K562 treated with DMSO at 1 percent for 12 hours (cell line): Measurements from ENCODE around the gene SUSD6. TPM values are rescaled to one million over a fixed set of nuclear protein-coding genes. Genes with fewer than 3 reads are reported as not detected.

Experiments
- total RNA-seq: library from RNA; unstranded; fragments of 300-600 nt; gene quantifications from 2 replicates; pipeline ENCODE4 v1.2.3, GENCODE V29; 2022; ENCODE audit not compliant: insufficient read depth

SUSD6 gene, protein sequence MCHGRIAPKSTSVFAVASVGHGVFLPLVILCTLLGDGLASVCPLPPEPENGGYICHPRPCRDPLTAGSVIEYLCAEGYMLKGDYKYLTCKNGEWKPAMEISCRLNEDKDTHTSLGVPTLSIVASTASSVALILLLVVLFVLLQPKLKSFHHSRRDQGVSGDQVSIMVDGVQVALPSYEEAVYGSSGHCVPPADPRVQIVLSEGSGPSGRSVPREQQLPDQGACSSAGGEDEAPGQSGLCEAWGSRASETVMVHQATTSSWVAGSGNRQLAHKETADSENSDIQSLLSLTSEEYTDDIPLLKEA
- total RNA-seq = 3.3 and 9.6 TPM in 2 replicates

DNA sequence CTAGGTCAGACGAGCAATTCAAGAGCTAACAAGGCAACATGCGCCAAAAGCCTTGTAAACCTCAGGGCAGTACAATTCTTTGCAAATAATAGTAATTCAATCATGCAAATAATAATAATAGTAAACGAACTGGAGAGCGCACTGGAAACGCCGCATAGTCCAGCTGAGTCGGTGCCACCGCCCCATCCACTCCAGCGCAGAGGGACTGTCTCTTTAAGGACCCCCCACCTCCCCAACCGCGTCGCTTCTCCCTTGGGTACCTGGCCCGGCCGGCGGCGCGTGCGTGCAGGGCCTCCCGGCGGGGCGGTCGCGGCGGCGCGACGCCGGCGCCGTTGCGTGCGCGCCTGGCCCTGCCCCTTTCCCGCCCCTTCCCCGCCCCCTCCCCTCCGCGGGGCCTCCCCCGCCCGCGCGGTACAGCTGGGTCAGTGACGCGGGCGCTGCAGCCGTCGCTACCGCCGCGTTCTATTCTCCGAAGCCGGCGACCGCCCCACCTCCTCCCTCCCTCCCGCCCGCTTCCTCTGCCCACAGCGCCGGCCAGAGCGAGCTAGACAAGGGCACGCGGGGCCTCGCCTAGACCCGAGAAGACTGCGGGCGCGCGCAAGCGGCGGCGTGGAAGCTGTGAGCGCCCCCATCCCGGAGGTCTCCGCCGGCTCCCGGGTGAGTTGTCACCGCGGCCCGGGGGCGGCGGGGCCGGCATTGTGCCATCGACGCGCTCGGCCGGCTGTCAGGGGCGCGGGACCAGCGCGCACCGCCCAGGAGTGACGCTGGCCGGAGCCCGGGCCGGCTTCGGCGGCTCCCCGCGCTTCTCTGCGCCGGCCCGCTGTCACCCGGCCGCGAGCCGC lies at the start of gene SUSD6:
SUSD6 (plus strand) TSS at position 425 of the 842 bp plus-strand sequence. CDS start 46,997 bp downstream, outside the sequence.

DNA sequence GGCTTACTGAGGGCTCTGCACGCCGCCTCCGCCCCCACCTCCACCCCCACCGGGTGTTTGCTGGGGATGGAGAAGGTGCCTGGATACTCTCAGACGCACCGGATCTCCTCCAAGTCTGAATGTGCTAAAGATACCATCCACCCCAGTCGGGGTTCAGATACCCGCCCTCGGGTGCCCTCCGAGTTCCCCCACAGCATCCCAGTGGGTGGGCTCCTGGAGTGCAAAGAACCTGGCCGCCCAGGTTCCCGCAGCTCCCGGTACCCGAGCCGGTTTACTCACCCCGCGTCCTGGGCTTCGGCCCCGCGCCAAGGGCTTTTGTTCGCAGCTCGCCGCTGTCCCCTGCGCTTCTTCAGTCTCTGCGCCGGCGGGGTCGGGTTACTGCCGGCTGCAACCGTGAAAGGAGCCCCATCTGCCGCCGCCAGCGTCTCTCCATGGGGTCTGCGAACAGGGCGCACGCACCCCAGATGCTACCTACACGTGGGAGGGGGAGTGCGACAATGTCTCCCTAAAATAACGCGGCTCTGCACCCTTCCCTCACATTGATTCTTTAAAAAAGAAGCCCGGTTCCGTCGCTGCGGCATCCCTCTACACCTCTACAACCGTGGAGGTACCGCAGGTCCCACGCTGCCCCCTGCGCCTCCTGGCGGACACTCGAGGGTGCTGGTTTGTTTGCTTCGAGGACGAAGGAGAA lies 37.0 kb upstream of the SUSD6 start, which contains the start of gene CCDC177:
CCDC177 (minus strand) TSS at position 609 of the 691 bp plus-strand sequence. CDS start 1,249 bp downstream, outside the sequence.

Other genes with a start within 250 kb of the SUSD6 start
- gene ERH, start 213.3 kb upstream of the SUSD6 start, total RNA-seq = 94.0 and 119 TPM in 2 replicates
- 14.4 and 30.1 TPM in 2 replicates for gene SLC39A9, start 212.9 kb upstream of the SUSD6 start, total RNA-seq
- not detected in 2 replicates for gene PLEKHD1, start 126.9 kb upstream of the SUSD6 start, total RNA-seq
- gene CCDC177, start 36.7 kb upstream of the SUSD6 start, total RNA-seq = not detected in 2 replicates
- 199 and 259 TPM in 2 replicates for gene SRSF5, start 155.5 kb downstream of the SUSD6 start, total RNA-seq
- not detected in 2 replicates for gene SLC10A1, start 185.6 kb downstream of the SUSD6 start, total RNA-seq